Measurements from ENCODE around the gene DAP3.
"Not testable (repeated sequence)": the region's sequence is repeated elsewhere in the genome, so short reads cannot be mapped to it uniquely, and the experiment has no call there.

Gene DAP3

GRCh38 chr1:155689081-155689607 lies at the start of gene DAP3:
Gene DAP3, plus strand, starts transcription at chr1:155689091. Its CDS starts 20,689 bp downstream, at chr1:155709780.
- intact Hi-C loops (cut with DNase I): not testable (repeated sequence)
- peak in 12 of 42 donors; percentile 65 to 92 (median 80) for DNase-seq

- intact Hi-C loops (cut with DNase I): no loop called here
- DNase-seq: no peak
Measured at GRCh38 chr1:155640367-155640766, 48.5 kb upstream of the DAP3 start.

GRCh38 chr1:155642559-155643180 lies 46.2 kb upstream of the DAP3 start:
- intact Hi-C loops (cut with DNase I); DNase-seq: not testable (repeated sequence)

GRCh38 chr1:155643230-155643629 lies 45.7 kb upstream of the DAP3 start:
- intact Hi-C loops (cut with DNase I): no loop called here
- no peak for DNase-seq

GRCh38 chr1:155645034-155645598 lies 43.8 kb upstream of the DAP3 start:
- no peak for DNase-seq
- intact Hi-C loops (cut with DNase I): no loop called here

GRCh38 chr1:155645648-155646047 lies 43.2 kb upstream of the DAP3 start:
- intact Hi-C loops (cut with DNase I): no loop called here
- DNase-seq: peak in 2 of 42 donors; percentile 21 to 56

GRCh38 chr1:155646307-155646706 lies 42.6 kb upstream of the DAP3 start:
- intact Hi-C loops (cut with DNase I): no loop called here
- DNase-seq: no peak

GRCh38 chr1:155648207-155649147 lies 40.4 kb upstream of the DAP3 start:
- intact Hi-C loops (cut with DNase I): no loop called here
- DNase-seq: peak in 22 of 42 donors; percentile 10 to 75 (median 37)

- intact Hi-C loops (cut with DNase I): no loop called here
- no peak for DNase-seq
Measured at GRCh38 chr1:155649676-155650075, 39.2 kb upstream of the DAP3 start.

- intact Hi-C loops (cut with DNase I): no loop called here
- no peak for DNase-seq
Measured at GRCh38 chr1:155650231-155650757, 38.6 kb upstream of the DAP3 start.

GRCh38 chr1:155651861-155652661 lies 36.8 kb upstream of the DAP3 start:
- intact Hi-C loops (cut with DNase I): no loop called here
- no peak for DNase-seq

GRCh38 chr1:155652951-155653350 lies 35.9 kb upstream of the DAP3 start:
- DNase-seq: no peak
- intact Hi-C loops (cut with DNase I): no loop called here

- peak in 3 of 42 donors; percentile 20 to 45 (median 21) for DNase-seq
- intact Hi-C loops (cut with DNase I): no loop called here
Measured at GRCh38 chr1:155657463-155657862, 31.4 kb upstream of the DAP3 start.

GRCh38 chr1:155661239-155661638 lies 27.7 kb upstream of the DAP3 start:
- intact Hi-C loops (cut with DNase I); DNase-seq: not testable (repeated sequence)

GRCh38 chr1:155669233-155670162 lies 19.4 kb upstream of the DAP3 start:
- no peak for DNase-seq
- intact Hi-C loops (cut with DNase I): no loop called here

- DNase-seq: no peak
- intact Hi-C loops (cut with DNase I): no loop called here
Measured at GRCh38 chr1:155671750-155672149, 17.1 kb upstream of the DAP3 start.

- DNase-seq: no peak
- intact Hi-C loops (cut with DNase I): no loop called here
Measured at GRCh38 chr1:155673003-155673402, 15.9 kb upstream of the DAP3 start.

- no peak for DNase-seq
- intact Hi-C loops (cut with DNase I): no loop called here
Measured at GRCh38 chr1:155678027-155678426, 10.9 kb upstream of the DAP3 start.
